COLO668 (cell line): ENCODE data around the gene PUSL1.

Experiments used
- DNase-seq: peaks from one replicate; lab custom pipeline; 2025; ENCODE audit not compliant: unreplicated experiment; lab: John Stamatoyannopoulos, UW

The PUSL1 gene

DNA sequence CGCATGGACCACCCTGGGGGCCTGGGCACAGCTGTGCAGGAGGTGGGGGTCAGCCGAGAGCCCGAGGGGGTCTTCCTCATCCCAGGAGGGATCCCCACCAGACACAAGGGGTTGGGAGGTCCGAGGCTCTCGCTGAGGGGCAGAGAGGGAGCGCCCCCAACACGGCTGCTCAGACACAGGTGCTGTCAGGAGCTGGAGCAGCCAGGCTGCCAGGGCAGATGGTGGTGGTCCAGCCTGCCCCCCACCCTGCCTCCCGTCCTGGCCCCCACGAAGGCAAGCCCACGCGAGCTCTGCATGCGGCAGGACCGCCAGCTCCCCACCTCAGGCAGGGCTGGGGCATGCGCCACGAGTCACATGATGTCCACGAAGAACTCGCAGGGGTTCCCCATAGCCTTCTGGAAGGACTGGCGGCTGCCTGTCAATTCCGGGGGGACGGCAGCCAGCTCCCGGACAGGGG is 27.4 kb downstream of the PUSL1 start:
- DNase-seq = no peak

DNA sequence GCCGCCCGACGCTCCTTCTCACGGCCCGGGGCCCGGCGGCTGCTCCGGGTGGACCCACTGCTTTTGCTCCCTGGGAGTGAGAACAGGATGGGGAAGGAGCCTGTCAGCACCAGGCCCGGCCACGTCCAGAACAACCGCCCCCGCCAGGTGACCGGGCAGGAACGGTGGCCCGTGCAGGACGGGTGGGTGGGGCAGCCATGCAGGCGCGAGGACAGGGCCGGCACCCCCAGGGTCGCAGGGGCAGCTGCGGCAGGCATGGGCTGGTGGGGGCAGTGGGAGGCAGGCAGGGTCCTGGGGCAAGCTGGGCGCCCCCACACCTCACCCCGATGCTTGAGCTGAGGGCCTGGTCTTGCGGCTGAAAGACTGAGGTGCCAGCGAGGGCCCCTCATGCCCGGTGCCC is 28.0 kb downstream of the PUSL1 start:
- DNase-seq = no peak

DNA sequence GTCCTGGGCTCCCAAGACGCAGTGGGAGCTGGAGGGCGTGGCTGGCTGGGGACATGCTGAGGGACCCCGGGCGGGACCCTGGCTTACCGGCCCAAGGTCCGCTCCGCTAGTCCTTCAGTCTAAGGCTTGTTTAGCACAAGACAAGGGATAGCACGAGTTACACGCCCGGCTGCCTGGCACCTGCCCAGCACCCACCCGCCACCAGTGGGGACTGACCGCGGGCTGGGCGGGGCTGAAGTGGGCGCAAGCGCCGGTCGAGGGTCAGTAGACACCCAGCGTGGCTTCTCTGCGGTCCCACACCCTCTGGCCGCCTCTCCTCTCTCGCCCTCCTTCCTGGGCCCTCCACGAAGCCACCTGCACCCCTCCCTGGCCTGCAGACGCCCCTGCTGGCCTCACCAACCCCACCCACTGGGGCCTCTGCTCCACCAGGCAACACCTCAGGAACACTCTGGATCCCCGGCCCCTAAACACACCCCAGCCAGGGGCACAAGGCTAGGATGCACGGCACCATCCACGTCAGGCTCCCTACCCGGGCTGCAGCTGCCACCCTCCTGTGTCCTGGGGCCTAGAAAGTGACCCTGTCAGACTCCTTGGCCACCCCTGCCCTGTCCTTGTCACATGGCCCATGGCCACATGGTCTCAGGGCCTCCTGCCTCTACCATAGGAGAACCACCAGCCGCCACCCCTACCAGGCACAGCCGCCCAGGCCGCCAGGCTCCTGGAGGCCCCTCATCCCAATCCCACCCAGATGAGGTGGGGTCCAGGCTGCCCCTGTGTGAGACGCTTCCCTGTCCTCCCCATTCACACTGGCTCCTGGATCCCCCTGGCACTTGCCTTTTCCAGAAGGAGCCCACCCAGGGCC is 28.8 kb downstream of the PUSL1 start:
- peak; percentile 46 for DNase-seq

DNA sequence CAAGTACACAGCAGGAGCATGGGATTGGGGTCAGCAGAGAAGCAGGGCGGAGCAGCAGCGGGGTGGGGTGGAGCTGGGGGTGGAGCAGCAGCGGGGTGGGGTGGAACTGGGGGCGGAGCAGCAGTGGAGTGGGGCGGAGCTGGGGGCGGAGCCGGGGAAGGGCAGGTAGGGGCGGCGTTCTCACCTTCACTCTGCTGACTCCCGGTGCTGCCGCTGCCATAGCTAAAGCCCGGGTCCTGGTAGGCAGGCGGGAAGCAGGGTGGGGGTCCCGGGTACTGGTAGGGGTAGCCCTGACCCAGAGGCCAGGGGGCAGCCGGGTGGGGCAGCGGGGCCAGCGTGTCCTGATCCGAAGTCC is 29.4 kb downstream of the PUSL1 start:
- peak; percentile 76 for DNase-seq

DNA sequence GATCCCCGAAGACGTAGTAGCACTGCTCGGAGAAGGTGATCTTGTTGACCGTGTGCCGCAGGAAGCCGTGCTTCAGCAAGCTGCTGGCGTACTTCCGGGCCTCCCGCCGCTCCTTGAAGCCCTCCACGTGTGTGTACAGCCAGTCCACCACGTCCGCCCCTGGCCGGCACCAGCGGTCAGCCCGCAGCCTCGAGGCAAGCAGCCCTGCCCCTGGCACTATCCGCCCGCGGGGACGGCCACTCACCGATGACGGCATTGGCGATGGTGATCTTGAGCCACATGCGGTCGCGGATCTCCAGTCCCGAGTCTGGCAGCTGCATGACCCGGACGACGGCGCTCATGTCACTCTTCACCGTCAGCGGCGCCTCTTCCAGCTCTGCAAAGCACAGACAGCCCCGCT is 29.9 kb downstream of the PUSL1 start:
- DNase-seq = no peak

DNA sequence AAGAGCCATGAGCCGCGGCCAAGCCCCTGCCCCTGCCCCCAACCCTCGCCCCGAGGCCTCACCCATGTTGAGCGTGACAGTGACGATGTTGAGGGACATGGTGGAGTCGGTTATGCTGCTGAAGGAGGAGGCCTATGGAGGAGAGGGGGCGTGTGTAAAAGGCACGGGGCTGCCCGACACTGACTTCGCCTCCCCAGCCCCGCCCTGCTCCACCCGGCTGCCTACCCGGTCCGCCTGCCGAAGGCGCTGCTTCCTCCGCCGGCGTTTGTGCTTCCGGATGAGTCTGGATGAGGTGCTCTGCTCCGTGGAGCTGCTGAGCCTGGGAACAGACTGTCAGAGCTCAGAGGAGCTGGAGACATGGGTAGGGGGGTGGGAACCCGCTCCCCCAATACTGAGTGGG is 31.8 kb downstream of the PUSL1 start:
- no peak for DNase-seq

DNA sequence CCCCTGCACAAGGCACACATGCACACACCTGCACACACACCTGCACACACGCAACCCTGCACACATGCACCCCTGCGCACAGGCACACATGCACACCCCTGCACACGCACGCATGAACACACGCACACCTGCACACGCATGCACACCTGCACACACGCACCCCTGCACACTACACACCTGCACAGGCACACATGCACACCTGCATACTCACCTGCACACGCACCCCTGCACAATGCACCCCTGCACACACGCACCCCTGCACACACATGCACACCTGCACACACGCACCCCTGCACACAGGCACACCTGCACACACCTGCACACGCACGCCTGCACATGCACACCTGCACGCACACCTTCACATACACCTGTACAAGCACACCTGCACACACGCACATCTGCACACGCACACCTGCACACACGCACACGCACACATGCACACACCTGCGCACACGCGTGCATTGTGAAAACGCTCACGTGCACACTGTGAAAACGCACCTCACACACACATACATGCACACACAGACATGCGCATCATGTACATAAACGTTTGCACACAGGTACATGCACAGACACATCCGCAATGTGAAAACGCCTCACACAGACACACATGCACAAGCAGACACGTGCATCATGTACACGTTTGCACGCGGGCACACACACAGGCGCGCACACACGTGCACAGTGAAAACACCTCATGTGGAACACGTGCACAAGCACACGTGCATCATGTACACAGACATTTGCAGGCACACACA is 32.6 kb downstream of the PUSL1 start:
- DNase-seq = no peak

DNA sequence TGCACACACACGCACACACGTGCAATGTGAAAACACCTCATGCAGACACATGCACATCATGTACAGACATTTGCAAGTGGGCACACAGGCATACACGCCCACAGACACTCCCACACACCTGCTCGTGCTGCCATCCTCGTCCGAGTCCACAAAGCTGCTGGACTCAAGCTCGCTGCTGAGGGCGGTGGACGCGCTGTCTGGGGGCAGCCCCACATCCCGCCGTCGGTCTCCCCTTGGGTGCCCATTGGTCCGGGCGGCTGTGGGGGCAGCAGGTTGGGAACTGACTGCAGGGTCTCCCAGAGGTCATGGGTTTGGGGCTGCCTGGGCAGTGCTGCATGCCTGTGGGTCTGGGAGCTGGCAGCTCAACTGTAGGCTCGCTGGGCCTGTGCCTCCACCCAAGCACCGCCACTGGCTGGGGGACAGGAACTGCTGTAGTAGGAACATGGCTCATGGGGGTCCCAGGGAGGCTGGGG is 33.2 kb downstream of the PUSL1 start:
- DNase-seq = no peak

DNA sequence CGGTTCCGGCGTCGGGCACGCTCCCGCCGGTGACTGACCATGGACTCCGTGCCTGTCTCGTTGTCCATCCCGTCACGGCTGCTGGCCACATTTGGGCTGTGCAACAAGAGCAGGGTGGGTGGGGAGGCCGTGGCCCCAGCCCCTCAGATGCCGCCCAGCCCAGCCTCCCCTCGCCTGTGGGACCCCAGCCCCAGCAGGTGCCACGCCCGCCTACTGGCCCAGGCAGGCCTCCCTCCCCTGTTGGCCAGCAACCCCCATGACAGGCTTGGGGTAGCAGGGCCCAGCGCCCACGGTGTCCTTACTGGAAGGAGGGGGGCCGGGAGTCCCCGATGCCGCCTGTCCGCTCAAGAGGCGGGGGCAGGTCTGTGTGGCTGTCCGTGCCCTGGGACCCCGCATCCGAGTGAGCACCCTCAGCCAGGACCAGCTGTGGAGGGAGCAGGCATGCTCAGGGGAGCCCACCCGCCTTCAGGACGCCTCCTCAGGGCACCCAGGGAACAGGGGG is 33.7 kb downstream of the PUSL1 start:
- DNase-seq = no peak

DNA sequence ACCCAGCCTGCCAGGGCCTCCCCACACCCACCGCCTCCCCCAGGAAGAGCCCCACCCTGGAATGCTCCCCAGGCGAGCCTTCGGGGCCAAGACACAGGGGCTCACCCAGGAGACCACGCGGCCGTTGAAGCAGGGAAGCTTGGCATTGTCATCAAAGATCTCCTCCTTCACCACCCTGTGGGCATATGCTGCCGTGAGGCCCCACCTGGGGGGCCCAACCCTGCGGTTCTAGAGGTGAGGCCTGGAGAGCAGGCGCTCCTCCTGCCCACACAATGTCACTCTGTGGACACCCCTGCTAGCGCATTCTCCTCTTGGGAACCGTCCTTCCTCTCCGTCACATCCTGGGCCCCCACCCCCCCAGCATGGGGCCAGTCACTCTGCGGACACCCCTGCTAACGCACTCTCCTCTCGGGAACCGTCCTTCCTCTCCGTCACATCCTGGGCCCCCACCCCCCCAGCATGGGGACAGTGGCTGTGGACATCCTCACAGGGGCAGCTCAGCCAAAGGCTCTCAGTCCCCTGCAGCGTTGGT is 34.3 kb downstream of the PUSL1 start:
- no peak for DNase-seq

DNA sequence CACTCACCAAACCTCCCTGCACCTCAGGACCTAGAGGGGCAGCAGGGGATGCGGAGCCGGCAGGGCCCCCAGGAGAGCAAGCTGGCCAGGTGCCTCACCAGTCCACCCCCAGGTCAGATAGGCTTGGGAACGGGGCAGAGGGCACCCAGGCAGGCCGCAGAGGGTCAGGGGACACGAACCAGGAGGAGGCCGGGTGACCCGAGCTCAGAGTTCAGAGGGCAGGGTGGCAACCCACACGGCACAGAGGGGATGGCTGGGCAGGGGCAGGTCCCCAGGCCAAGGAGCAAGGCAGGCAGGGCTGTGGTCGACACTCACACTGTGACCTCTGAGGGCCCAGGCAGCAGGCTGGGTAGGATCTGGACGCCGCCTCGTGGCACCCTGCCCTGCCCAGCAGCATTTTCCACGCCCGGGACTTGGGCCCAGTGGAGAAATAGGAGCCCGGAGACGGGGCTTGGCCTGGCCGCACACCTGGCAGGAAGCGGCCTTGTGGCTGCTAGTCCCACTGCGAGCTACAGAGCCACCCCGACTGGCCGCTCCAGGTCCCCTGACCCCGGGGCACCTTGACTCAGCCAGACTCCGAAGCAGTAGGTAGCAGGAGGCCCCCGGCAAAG is 35.5 kb downstream of the PUSL1 start:
- DNase-seq = no peak

DNA sequence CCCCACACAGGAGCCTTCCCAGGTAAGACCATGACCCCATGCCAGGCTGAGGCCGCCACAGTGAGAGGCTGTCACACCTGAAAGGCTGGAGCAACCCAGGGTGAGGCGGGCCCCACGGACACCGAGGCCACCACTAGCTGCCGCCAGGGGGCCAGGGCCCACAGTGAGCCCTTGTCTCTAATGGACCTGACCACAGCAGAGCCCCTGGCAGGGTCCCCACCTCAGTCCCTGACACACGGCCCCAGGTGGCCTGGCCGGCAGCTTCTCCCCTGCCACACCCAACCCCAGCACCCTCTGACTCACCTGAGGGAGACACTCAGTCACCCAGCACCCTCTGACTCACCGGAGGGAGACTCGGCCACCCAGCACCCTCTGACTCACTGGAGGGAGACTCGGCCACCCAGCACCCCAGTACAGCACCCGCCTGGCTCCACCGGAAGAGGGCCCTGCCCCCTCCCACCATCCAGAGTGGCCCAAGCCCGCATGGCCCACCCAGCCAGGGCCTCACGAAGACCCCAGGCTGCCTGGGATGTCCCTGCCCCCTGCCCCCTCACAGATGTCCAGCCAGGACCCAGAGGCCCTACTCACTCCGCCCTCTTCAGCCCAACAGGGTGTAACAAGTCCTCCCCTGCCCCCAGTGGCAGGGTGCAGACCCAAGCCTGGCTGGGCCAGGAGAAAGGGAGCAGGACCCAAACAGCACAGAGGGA is 36.4 kb downstream of the PUSL1 start:
- DNase-seq = peak; percentile 84

DNA sequence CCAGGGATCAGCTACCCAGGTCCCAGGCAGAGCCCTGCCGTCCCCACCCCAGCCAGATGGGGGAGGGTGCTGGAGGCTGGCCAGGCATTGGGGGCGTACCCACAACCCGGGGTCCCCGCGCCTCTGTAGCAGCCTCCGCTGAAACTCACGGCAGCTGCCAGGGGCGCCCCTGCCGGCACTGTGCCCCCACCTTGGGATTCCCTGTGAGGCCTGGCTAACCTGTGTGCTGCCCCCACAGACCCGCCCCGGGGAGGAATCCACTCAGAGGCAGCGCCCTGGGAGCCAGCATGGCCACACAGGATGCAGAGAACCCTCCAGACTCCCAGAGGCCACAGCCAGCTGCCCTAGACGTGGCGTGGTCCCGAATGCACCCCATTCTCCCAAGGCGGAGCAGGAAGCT is 37.0 kb downstream of the PUSL1 start:
- no peak for DNase-seq

DNA sequence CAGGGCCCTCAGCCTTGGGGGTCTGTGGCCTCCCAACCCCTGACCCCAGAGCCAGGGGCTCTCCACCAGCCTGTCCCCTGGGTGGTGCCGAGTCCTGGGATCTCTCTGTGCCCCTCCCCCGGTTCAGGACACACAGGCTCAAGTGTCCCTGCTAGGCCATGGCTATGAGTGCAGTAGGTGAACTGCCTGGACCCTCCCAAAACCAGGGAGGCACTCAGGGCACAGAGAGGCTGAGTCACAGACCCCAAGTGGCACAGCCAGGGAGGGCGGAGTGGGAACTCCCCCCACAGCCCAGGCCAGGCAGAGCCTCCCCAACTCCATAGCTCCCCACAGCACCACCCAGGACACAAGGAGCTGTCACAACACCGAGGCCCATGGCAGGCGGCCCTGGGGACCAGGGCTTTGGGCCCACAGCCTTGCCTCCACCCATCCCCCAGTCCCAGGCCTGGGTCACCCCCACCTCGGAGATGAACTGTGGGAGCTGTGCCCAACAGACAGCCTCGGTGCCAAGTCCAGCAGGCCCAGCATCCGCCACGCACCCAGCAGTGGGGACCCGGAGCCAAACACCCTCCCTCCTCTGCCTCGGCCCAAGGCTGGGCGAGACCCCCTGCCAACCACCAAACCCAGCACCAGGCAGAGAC is 37.6 kb downstream of the PUSL1 start:
- no peak for DNase-seq

DNA sequence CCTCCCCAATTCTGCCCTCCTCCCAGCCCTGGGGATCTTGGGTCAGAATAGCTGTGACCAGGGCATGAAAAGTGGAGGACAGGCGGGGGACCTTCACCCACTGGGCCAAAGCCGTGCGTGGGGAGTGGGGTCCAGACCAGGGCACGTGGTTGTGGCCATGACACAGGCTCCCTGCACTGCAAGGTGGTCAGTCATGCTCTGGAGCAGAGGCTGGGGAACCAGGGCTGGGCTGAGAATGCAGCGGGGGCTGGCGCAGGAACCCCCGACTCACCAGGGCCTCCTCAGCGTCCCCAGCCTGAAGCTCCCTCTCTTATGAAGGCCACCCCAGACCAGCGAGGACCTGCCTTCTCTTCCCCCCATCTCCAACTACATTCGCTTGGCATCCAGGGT is 38.1 kb downstream of the PUSL1 start:
- no peak for DNase-seq

DNA sequence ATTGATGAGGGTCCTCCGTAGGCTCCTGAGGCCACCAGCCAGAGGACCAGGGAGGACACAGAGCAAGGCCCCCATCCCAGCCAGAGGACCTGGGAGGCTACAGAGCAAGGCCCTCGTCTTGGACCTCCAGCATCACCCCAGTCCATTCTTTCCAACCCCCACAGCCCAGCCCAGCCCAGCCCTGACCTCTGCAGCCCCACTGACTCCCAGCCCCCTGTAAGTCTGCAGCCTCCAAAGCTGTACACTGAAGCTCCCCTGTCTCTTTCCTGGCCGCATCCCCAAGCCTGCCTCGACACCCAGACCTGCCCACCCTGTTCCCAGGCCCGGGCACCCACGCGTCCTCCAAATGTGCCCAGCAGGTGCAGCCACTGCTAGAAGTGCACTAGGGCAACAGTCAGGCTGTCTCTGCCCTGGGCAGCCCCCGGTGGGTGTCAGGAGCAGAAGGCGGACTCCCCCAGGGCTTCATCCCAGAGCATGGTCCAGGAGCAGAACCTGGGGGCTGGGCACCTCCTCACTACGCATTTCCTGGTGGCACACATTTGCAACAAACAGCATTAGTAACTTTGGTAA is 38.7 kb downstream of the PUSL1 start:
- DNase-seq = no peak

DNA sequence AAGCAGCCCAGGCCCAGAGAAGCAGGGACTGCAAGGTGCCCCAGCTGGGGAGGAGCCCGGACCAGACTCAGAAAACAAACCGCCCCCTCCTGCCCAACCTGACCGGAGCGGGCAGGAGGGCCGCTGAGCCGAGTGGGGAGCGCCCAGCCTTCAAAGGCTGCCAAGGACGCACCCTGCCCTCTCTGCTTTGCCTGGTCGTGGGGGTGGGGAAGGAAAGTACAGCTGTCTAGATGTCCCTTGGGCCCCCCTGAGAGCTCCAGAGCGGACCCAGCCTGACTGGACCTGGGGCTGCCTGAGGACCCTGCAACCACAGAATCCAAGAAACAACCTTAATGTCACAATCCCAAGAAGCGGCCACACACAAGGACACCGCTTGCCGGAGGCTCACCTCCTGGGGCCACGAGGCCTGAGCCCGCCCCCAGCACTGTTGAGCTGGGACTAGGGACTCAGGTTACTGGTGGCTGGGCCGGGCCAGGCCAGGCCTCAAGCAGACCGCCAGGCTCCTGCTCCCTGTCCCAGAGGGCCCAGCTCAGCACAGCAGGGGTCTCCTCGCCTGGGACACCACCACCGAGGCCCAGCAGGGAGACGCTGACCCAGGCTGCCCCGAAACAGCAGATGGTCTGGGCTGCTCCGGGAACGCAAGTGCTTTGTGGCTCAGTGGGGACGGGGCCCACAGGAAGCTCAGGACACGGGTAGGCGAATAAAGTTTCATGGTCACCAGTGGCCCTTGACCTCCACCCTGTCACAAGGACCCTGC is 39.4 kb downstream of the PUSL1 start:
- peak; percentile 87 for DNase-seq

DNA sequence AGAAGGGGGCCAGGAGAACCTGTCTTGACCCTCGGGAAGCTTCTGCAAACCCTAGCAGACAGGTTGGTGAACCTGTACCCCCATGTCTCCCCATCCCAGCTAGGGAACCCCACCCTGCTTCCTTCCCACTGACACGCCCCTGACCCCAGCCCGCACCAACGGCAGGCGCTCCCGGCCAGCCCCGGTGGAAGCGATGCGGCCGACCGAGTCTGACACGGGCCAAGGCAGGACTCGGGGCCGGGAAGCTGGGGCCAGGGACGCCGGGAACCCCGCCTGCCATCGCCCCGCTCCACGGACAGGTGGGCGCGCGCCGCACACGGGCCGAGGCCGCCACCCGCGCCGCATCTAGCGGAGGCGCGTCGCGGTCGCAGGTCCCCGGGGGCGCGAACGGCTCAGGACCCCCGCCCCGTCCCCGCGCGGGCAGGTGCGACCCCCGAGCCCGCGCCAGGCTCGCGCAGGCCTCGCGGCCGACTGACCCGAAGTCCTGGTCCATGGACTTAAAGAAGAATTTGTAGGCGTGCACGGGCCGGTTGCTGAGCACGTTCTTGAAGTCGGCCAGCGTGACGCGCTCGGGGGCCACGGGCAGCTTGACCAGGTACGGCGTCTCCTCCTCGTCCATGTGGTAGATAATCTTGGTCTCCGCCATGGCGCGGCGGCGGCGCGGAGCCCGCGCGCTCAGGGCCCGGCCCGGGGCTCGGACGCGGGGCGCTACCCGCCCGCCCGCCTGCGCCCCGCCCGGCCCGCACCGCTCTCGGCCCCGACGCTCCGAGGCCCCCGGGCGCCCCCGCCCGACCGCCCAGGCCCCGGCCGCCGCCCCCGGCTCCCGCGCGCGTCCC is 40.2 kb downstream of the PUSL1 start:
- DNase-seq = peak; percentile 81
